HCT116 (cell line): ENCODE data around the gene SPATC1L. TPM values are rescaled to one million over a fixed set of nuclear protein-coding genes. Genes with fewer than 3 reads are reported as not detected.

Source experiments
- ATAC-seq: fragments of 200-7000 bp; cut with Tn5 transposase; 2 replicates; pipeline ENCODE4 v1.9.1; 2020; ENCODE audit warnings: mild to moderate bottlenecking, moderate library complexity
- BruUV-seq: library from RNA; stranded (reverse); fragments of 400-500 nt; replicated peaks from 2 replicates; lab custom pipeline; 2021; lab: Mats Ljungman, UMichigan
- CTCF ChIA-PET: fragments of 300-600 bp; sonication (Branson Sonifier 250); formaldehyde crosslinking; loops from one replicate; lab custom pipeline; 2021; ENCODE audit warnings: antibody characterized with exemption; lab: Charles Lee
- POLR2A ChIA-PET: fragments of 300-600, 350-600 bp; sonication (Branson Sonifier 250); formaldehyde crosslinking; loops from one replicate; lab custom pipeline; 2021; ENCODE audit warnings: antibody characterized with exemption; lab: Charles Lee
- RAD21 ChIA-PET, 2 experiments: fragments of 300-600 bp; sonication (Branson Sonifier 250); formaldehyde crosslinking; loops; one replicate each; lab custom pipeline; 2023; ENCODE audit warnings: low total read pairs in 2 of 2; ENCODE audit not compliant: uncharacterized antibody in 2 of 2, unreplicated experiment in 2 of 2, low non-redundant PET in 1 of 2; lab: Charles Lee
- DNase-seq: peaks from one replicate; pipeline ENCODE4 v3.0.0-alpha.2; 2010; ENCODE audit warnings: low read depth, low spot score
- H2AFZ ChIP-seq: fragments of 200-600 bp; shearing (Covaris generic), sonication (generic); 2 replicates; pipeline ENCODE4 v1.6.1; 2017; ENCODE audit warnings: low read depth, mixed run types, mixed read lengths, antibody characterized with exemption, low read length; ENCODE audit not compliant: poor library complexity, severe bottlenecking
- H3K27ac ChIP-seq: 2 replicates; pipeline ENCODE4 v1.5.1; 2012; ENCODE audit warnings: low read depth, low read length
- H3K27me3 ChIP-seq: fragments of 200-600 bp; sonication (generic); 2 replicates; pipeline ENCODE4 v1.6.1; 2016; ENCODE audit warnings: mixed run types, low read length, mixed read lengths; ENCODE audit not compliant: insufficient read depth
- H3K36me3 ChIP-seq, 2 experiments: fragments of 200-500 bp in 1 of 2; fragments of 200-600 bp in 1 of 2; sonication (Bioruptor generic) in 1 of 2; sonication (generic) in 1 of 2; 2 replicates each; pipeline versions ENCODE4 v1.5.1 to v1.6.1; 2014 to 2016; ENCODE audit warnings: low read length in 2 of 2, inconsistent platforms in 1 of 2, mixed read lengths in 1 of 2, mixed run types in 1 of 2; ENCODE audit not compliant: insufficient read depth in 2 of 2, control insufficient read depth in 1 of 2
- H3K4me1 ChIP-seq, 2 experiments: fragments of 200-600 bp in 1 of 2; sonication (generic) in 1 of 2; 2 replicates each; pipeline versions ENCODE4 v1.5.1 to v1.6.1; 2012 to 2017; ENCODE audit warnings: low read length in 2 of 2, inconsistent platforms in 1 of 2, mild to moderate bottlenecking in 1 of 2, mixed read lengths in 1 of 2, mixed run types in 1 of 2, moderate library complexity in 1 of 2; ENCODE audit not compliant: insufficient read depth in 2 of 2, control insufficient read depth in 1 of 2
- H3K4me2 ChIP-seq: fragments of 200-600 bp; sonication (generic); 2 replicates; pipeline ENCODE4 v1.6.1; 2017; ENCODE audit warnings: mixed run types, low read length, mixed read lengths
- H3K4me3 ChIP-seq, 2 experiments: fragments of 200-600 bp in 1 of 2; sonication (generic) in 1 of 2; replicated peaks in 1 of 2; 2 replicates each; pipeline ENCODE4 v1.5.1; 2011 to 2016; ENCODE audit warnings: low read length in 2 of 2, control low read depth in 1 of 2, low read depth in 1 of 2, mild to moderate bottlenecking in 1 of 2, mixed read lengths in 1 of 2, mixed run types in 1 of 2
- H3K79me2 ChIP-seq: fragments of 200-600 bp; sonication (generic); 2 replicates; pipeline ENCODE4 v1.6.1; 2017; ENCODE audit warnings: mild to moderate bottlenecking, mixed run types, low read length, moderate library complexity, mixed read lengths; ENCODE audit not compliant: insufficient read depth
- H3K9ac ChIP-seq: fragments of 200-600 bp; sonication (generic); 2 replicates; pipeline ENCODE4 v1.6.1; 2016; ENCODE audit warnings: low read length, mixed read lengths
- H3K9me2 ChIP-seq: fragments of 200-600 bp; sonication (generic), shearing (Covaris generic); 2 replicates; pipeline ENCODE4 v1.6.1; 2017; ENCODE audit warnings: mixed run types, mild to moderate bottlenecking, moderate library complexity; ENCODE audit not compliant: insufficient read depth
- H3K9me3 ChIP-seq, 2 experiments: fragments of 200-500 bp in 1 of 2; fragments of 200-600 bp in 1 of 2; sonication (Bioruptor generic) in 1 of 2; sonication (generic) in 1 of 2; 2 replicates each; pipeline ENCODE4 v1.6.1; 2014 to 2017; ENCODE audit warnings: low read length in 2 of 2, mixed read lengths in 2 of 2, inconsistent platforms in 1 of 2, low read depth in 1 of 2, mild to moderate bottlenecking in 1 of 2, mixed run types in 1 of 2, moderate library complexity in 1 of 2; ENCODE audit not compliant: control insufficient read depth in 1 of 2, insufficient read depth in 1 of 2
- H4K20me1 ChIP-seq: fragments of 200-600 bp; sonication (generic), shearing (Covaris generic); 2 replicates; pipeline ENCODE4 v1.6.1; 2017; ENCODE audit warnings: mixed run types, mild to moderate bottlenecking, moderate library complexity; ENCODE audit not compliant: insufficient read depth
- CEBPB ChIP-seq: IDR thresholded peaks from 2 replicates; pipeline ENCODE4 v1.6.1; 2012; ENCODE audit warnings: low read depth
- CTCF ChIP-seq, 3 experiments: fragments of 200-600 bp in 1 of 3; sonication (generic) in 1 of 3; IDR thresholded peaks in 2 of 3; conservative IDR thresholded peaks in 1 of 3; 2 replicates each; pipeline ENCODE4 v1.5.1; 2012 to 2017; ENCODE audit warnings: low read depth in 2 of 3, low read length in 2 of 3, antibody characterized with exemption in 1 of 3, borderline replicate concordance in 1 of 3, control low read depth in 1 of 3, mild to moderate bottlenecking in 1 of 3, mixed read lengths in 1 of 3, mixed run types in 1 of 3, moderate library complexity in 1 of 3; ENCODE audit not compliant: insufficient read depth in 1 of 3
- EZH2 ChIP-seq: fragments of 200-600 bp; sonication (generic); IDR thresholded peaks from 2 replicates; pipeline ENCODE4 v1.6.1; 2017; ENCODE audit warnings: antibody characterized with exemption, mixed run types
- MAX ChIP-seq: IDR thresholded peaks from 2 replicates; pipeline ENCODE4 v1.6.1; 2012
- POLR2AphosphoS5 ChIP-seq: IDR thresholded peaks from 2 replicates; pipeline ENCODE4 v1.6.1; 2011; ENCODE audit warnings: mild to moderate bottlenecking, low read depth, low read length, moderate library complexity
- RAD21 ChIP-seq: IDR thresholded peaks from 2 replicates; pipeline ENCODE4 v1.6.1; 2012; ENCODE audit warnings: low read depth, mild to moderate bottlenecking
- REST ChIP-seq: IDR thresholded peaks from 2 replicates; pipeline ENCODE4 v1.6.1; 2012; ENCODE audit warnings: low read depth
- SP1 ChIP-seq: IDR thresholded peaks from 2 replicates; pipeline ENCODE4 v1.6.1; 2012; ENCODE audit warnings: low read depth
- TCF7L2 ChIP-seq: IDR thresholded peaks from 2 replicates; pipeline ENCODE4 v1.7.0; 2011; ENCODE audit warnings: borderline replicate concordance, inconsistent platforms; ENCODE audit not compliant: insufficient read depth, insufficient read length; ENCODE audit errors: extremely low read depth
- YY1 ChIP-seq: IDR thresholded peaks from 2 replicates; pipeline ENCODE4 v1.6.1; 2011; ENCODE audit warnings: low read length, low read depth, moderate library complexity, mild to moderate bottlenecking; ENCODE audit not compliant: insufficient replicate concordance; ENCODE audit errors: extremely low read depth
- ZFX ChIP-seq: fragments of 450-650 bp; IDR thresholded peaks from 2 replicates; pipeline ENCODE4 v1.6.1; 2017
- intact Hi-C: fragments of 100-400 bp; cut with micrococcal nuclease; formaldehyde crosslinking; loops from 2 replicates; pipeline ENCODE4 v1.10.0; 2022
- total RNA-seq: library from RNA; stranded (reverse); gene quantifications from one replicate; pipeline ENCODE4 v1.2.1, GENCODE V29; 2021; ENCODE audit not compliant: unreplicated experiment

Gene SPATC1L
- total RNA-seq, 1 experiment from 2014 or later = 1.3 TPM

- BruUV-seq = no TSS peak
- DNase-seq (no peak), ATAC-seq (no peak)
- Histone ChIP-seq H3K9me2 (no peaks in the 10 kb centered on the region), H3K9me3 (peaks cover 0 to 5% of the 10 kb centered on the region in 2 experiments; a peak in 1 of 4 replicates), H2AFZ (no peak overlapping the region), H3K27me3 (0 out of 2 replicates have a peak, but pooled peaks cover under 1% of the 10 kb centered on the region), H3K4me2 (no peak overlapping the region), H3K4me1 (no peaks in the 10 kb centered on the region), H3K79me2 (no peaks in the 10 kb centered on the region), H3K9ac (no peak overlapping the region), H4K20me1 (no peaks in the 10 kb centered on the region), H3K36me3 (no peaks in the 10 kb centered on the region), H3K4me3 (no peak overlapping the region), H3K27ac (no peak overlapping the region)
- intact Hi-C loops = no loop called here
- RAD21 ChIA-PET = no interaction called here
- POLR2A ChIA-PET = no interaction called here
- TF ChIP-seq REST (no peak), ZFX (no peak), MAX (no peak), TCF7L2 (no peak), YY1 (no peak), SP1 (no peak), RAD21 (no peak), CTCF (IDR thresholded peaks at IDR 0.05 in 2 of 3, conservative IDR thresholded peaks at IDR 0.05 in 1 of 3; ENCODE audit: borderline replicate concordance in 1 of 3, insufficient read depth in 1 of 3, low read depth in 2 of 3, low read length in 2 of 3) (no peak), EZH2 (no peak), CEBPB (no peak), POLR2AphosphoS5 (no peak)
- CTCF ChIA-PET = no interaction called here
These were observed 3.4 kb downstream of the SPATC1L start for GRCh38 chr21:46180778-46181391.
